Stimulated activated CD4-positive, alpha-beta T cell treated with anti-CD3 and anti-CD28 coated beads, Interleukin-4, amount 100 ng/mL, for 24 hours (primary cell): ENCODE measurements around the gene GAK.
"Not testable (repeated sequence)": the region's sequence is repeated elsewhere in the genome, so short reads cannot be mapped to it uniquely, and the experiment has no call there.

Source experiments
- DNase-seq: peaks from one replicate; pipeline ENCODE4 v3.0.0-alpha.2; 2020

Gene GAK

GRCh38 chr4:931960-932712 is at the start of gene GAK, which contains the start of gene TMEM175:
Gene GAK, minus strand, starts transcription at chr4:932316. Its CDS starts 129 bp downstream, at chr4:932187.
Gene TMEM175, plus strand, starts transcription at chr4:932460. Its CDS starts 15,280 bp downstream, at chr4:947740.
- peak; percentile 95 for DNase-seq

- no peak for DNase-seq
Measured at GRCh38 chr4:978957-979701, 47.0 kb upstream of the GAK start.

GRCh38 chr4:976016-976415 is 43.9 kb upstream of the GAK start:
- not testable (repeated sequence) for DNase-seq

- DNase-seq, result no peak
Measured at GRCh38 chr4:974668-975067, 42.6 kb upstream of the GAK start.

GRCh38 chr4:973431-974397 is 41.6 kb upstream of the GAK start, which contains the start of gene DGKQ:
Gene DGKQ, minus strand, starts transcription at chr4:973569. Its CDS starts 87 bp downstream, at chr4:973482.
- peak; percentile 84 for DNase-seq

GRCh38 chr4:972651-973424 is 40.7 kb upstream of the GAK start:
- peak; percentile 53 for DNase-seq

GRCh38 chr4:971666-972500 is 39.8 kb upstream of the GAK start:
- no peak for DNase-seq

- DNase-seq, result no peak
Measured at GRCh38 chr4:970854-971520, 38.9 kb upstream of the GAK start.

GRCh38 chr4:970046-970745 is 38.1 kb upstream of the GAK start:
- DNase-seq, result no peak

- DNase-seq, result no peak
Measured at GRCh38 chr4:968621-969394, 36.7 kb upstream of the GAK start.

GRCh38 chr4:968221-968620 is 36.1 kb upstream of the GAK start:
- no peak for DNase-seq

GRCh38 chr4:967113-968104 is 35.3 kb upstream of the GAK start:
- no peak for DNase-seq

GRCh38 chr4:966266-967112 is 34.4 kb upstream of the GAK start:
- no peak for DNase-seq

- no peak for DNase-seq
Measured at GRCh38 chr4:965766-966134, 33.6 kb upstream of the GAK start.

GRCh38 chr4:965048-965765 is 33.1 kb upstream of the GAK start:
- no peak for DNase-seq
